Pancreas (tissue), 10 donors: ENCODE results near the gene GBF1. TPM values are rescaled to one million over a fixed set of nuclear protein-coding genes. Genes with fewer than 3 reads are reported as not detected.

Experiments used
- ATAC-seq, 4 donors: fragments of 200-7000 bp; cut with Tn5 transposase; one replicate each; pipeline versions ENCODE4 v1.8.0 to v1.9.1; 2020; ENCODE audit warnings: mild to moderate bottlenecking in 4 of 4, moderate library complexity in 4 of 4
- DNase-seq, 6 donors: peaks; one replicate each; pipeline ENCODE4 v3.0.0-alpha.2; 2020
- FAIRE-seq: peaks from 2 replicates; lab custom pipeline; 2012; peaks lifted over from hg19 to GRCh38; lab: Jason Lieb, UNC
- H3K27ac ChIP-seq, 4 donors: fragments of 200-600 bp; sonication (generic); 1 replicate in 3 of 4; 2 replicates in 1 of 4; pipeline versions ENCODE4 v1.5.0 to v1.8.0; 2020
- H3K27me3 ChIP-seq, 4 donors: fragments of 200-600 bp; one replicate each; pipeline ENCODE4 v1.8.0; 2021
- H3K36me3 ChIP-seq, 3 donors: fragments of 200-600 bp; sonication (generic) in 1 of 3; one replicate each; pipeline versions ENCODE4 v1.5.0 to v1.8.0; 2020 to 2021
- H3K4me1 ChIP-seq, 3 donors: fragments of 200-600 bp; one replicate each; pipeline ENCODE4 v1.8.0; 2021
- H3K4me3 ChIP-seq, 4 donors: fragments of 200-600 bp; sonication (generic) in 2 of 4; one replicate each; pipeline versions ENCODE4 v1.5.0 to v1.8.0; 2020 to 2021
- H3K9me3 ChIP-seq, 4 donors: fragments of 200-600 bp; one replicate each; pipeline ENCODE4 v1.8.0; 2021
- WGBS, 2 donors: extraction: QIAGEN DNeasy Blood & Tissue Kit; methylation state at CpG; one replicate each; pipeline ENCODE4 v1.1.7; 2013; 5-methylcytosine and 5-hydroxymethylcytosine counted together
- intact Hi-C, 3 donors: fragments of 100-400 bp; cut with DNase I; formaldehyde crosslinking; loops; one replicate each; pipeline versions ENCODE4 v1.11.1 to v1.14.2; 2022
- polyA plus RNA-seq, 2 donors: library from polyadenylated mRNA; stranded (reverse); fragments of 200-250 nt; gene quantifications; one replicate each; pipeline ENCODE4 v1.2.3, GENCODE V29; 2013
- total RNA-seq, 6 donors: library from RNA; stranded (reverse); fragmentation: NEBNext Ultra II Directional in 4 of 6; extraction: Animal tissue kit (Norgen Biotek cat#: 25700) in 4 of 6; gene quantifications; one replicate each; pipeline versions ENCODE4 v1.2.1 to v1.2.4, GENCODE V29; 2021 to 2023
- TF ChIP-seq, protein P1 (sequence below), 4 donors: fragments of 200-600 bp; sonication (generic) in 3 of 4; IDR thresholded peaks; one replicate each; pipeline versions ENCODE4 v1.5.0 to v1.8.0; 2021; ENCODE audit warnings: antibody characterized with exemption in 4 of 4
- donor health status: healthy with polysubstance abuse.
- donor health status: DM: no; HTN: no; CAD: no; lungs with moderate emphysema.
- donor health status: DM: no; HTN: no; CAD: no.
- donor health status: control.
- donor health status: control.
- donor health status: Bipolar disorder and iron deficiency.
- donor health status: DM: yes; HTN: yes; CAD: no.
- donor health status: DM: no; HTN: no; CAD: no.
- donor health status: DM: no; HTN: no; CAD: no.
- donor health status: DM: yes; HTN: yes; CAD: no.

Gene GBF1
- total and polyA plus RNA-seq, 8 donors, result 14.9 to 27.6 (median 18.2) TPM

DNA sequence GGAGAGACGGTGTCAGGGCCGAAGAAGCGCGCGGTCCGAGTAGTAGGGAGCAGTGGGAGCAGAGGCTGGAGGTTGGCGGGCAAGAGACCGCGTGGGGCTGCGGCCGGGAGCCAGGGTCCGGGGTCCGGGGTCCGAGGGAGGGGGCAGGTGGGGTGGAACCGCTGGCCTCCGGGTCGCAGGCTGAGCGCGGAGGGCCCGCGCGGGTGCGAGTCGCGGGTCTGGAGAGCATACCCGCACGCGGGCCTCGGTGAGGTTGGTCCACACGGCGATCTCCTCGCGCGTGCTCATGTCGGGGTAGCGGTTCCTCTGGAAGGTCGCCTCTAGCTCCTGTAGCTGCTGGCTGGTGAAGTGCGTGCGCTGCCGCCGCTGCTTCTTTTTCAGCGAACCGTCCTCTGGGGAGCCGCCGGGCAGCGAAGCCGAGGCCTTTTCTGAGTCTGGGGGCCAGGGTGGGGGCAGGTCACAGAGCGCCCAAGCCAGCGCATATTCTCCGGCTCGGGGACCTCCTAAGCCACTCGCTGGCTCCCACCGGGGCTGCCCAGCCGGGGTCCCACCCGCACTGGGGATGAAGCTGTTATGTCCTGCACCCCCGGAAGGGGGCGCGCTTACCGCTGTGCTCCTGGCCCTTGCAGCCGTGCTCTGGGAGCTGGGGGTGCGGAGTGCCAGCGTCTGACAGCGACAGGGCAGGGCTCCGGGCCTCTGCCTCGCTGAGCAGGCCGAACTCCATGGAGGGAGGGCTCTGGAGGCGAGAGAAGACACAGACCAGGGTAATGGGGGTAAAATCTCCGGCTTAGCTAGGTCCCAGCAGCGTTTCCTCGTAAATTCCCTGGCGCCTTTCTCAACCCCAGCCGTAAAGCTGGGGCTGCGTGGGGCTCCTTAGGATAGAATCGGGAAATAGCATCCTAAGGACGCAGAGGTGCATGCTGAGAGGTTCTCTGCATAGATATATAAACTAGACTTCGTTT is 13.7 kb upstream of the GBF1 start:
- Histone ChIP-seq H3K36me3 (no peaks in the 10 kb centered on the region), H3K4me3 (peak overlapping the region in 3 of 4 donors; percentile 20 to 47 (median 45)), H3K4me1 (peaks cover 0 to 16% (median 0%) of the 10 kb centered on the region in 3 donors), H3K27me3 (no peaks in the 10 kb centered on the region), H3K27ac (no peak overlapping the region), H3K9me3 (no peaks in the 10 kb centered on the region)
- FAIRE-seq, result no peak
- TF ChIP-seq, protein P1, sequence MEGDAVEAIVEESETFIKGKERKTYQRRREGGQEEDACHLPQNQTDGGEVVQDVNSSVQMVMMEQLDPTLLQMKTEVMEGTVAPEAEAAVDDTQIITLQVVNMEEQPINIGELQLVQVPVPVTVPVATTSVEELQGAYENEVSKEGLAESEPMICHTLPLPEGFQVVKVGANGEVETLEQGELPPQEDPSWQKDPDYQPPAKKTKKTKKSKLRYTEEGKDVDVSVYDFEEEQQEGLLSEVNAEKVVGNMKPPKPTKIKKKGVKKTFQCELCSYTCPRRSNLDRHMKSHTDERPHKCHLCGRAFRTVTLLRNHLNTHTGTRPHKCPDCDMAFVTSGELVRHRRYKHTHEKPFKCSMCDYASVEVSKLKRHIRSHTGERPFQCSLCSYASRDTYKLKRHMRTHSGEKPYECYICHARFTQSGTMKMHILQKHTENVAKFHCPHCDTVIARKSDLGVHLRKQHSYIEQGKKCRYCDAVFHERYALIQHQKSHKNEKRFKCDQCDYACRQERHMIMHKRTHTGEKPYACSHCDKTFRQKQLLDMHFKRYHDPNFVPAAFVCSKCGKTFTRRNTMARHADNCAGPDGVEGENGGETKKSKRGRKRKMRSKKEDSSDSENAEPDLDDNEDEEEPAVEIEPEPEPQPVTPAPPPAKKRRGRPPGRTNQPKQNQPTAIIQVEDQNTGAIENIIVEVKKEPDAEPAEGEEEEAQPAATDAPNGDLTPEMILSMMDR (IDR thresholded peaks at IDR 0.05), result peak; percentile 38 to 76 (median 55)
- intact Hi-C loops, result loop anchor here in 2 of 3 donors (5.0 to 10.0 kb wide), 3 partner anchors 53 to 246 kb away; no protein-coding TSS in a partner anchor
- DNase-seq, result peak; percentile 37 to 87 (median 64)
- WGBS, 2 donors, result 14 to 17% methylated on average over 66 to 76 of the region's 76 CpGs
- peak; percentile 58 to 77 (median 74) for ATAC-seq

DNA sequence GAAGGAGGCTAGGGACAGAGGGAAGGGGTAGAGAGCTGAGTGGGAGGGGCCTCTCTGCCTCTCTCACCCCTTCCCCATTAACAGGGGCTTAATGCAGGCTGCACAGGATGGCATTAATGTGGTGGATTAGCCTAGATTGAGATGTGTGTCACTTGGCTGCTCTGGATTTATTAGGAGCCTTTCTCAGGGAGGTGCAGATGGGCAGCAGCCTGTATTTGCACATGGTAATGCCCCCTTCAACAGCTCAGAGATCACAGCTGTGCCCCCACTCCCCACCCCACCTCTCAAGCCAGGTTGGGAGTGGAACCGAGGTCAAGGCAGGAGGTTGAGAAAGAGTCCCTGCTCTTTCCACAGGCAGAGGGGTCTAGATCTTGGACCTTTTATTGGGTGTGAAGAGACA is 11.3 kb upstream of the GBF1 start:
- H3K9me3 ChIP-seq, result no peaks in the 10 kb centered on the region
- peaks cover 0 to 16% (median 0%) of the 10 kb centered on the region in 3 donors for H3K4me1 ChIP-seq
- H3K4me3 ChIP-seq, result no peak overlapping the region
- FAIRE-seq, result no peak
- no peaks in the 10 kb centered on the region for H3K27me3 ChIP-seq
- WGBS, 2 donors, result 55 to 60% methylated on average over 1 of the region's 1 CpG
- intact Hi-C loops, result loop anchor here in 2 of 3 donors (5.0 to 10.0 kb wide), 3 partner anchors 51 to 243 kb away; no protein-coding TSS in a partner anchor
- H3K27ac ChIP-seq, result no peak overlapping the region
- no peaks in the 10 kb centered on the region for H3K36me3 ChIP-seq
- ATAC-seq, result no peak
- DNase-seq, result no peak
- TF ChIP-seq, protein P1 (IDR thresholded peaks at IDR 0.05), result no peak

DNA sequence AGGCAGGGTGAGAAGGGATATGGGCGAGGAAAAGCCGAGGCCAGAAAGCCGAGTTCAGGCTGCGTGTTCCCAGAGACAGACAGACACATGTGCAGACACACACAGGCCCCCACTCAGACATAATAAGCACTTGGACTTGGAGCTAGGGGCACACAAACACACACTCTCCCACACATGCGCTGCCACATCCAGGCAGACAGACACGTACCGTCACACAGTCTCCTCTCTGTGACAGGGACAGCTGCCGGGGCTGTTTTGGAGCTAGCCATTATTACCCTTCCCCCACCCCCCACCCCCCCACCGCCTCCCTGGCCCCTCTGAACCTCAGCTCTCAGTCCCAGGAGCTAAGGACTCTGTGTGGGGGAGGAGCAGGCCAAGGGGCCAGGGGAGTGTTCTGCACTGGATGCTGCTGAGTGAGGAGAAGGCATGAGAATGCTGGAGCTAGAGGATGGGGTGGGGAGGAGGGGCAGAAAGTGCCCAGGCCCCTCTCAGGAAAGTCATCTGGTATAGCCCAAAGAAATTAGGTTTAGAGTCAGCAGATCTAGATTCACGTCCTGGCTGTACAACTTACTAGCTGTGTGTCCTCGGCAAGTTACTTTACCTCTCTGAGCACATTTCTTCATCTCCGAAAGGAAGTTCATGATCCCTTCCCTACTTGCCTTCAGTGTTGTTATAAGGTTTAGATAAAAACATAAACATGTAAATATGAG is 10.3 kb upstream of the GBF1 start:
- no peaks in the 10 kb centered on the region for H3K9me3 ChIP-seq
- H3K36me3 ChIP-seq, result no peaks in the 10 kb centered on the region
- ATAC-seq, result no peak
- H3K4me1 ChIP-seq, result peaks cover 0 to 14% (median 0%) of the 10 kb centered on the region in 3 donors
- no peaks in the 10 kb centered on the region for H3K27me3 ChIP-seq
- TF ChIP-seq, protein P1 (IDR thresholded peaks at IDR 0.05), result no peak
- WGBS, 2 donors, result 79 to 86% methylated on average over 11 to 12 of the region's 12 CpGs
- DNase-seq, result no peak
- FAIRE-seq, result no peak
- H3K4me3 ChIP-seq, result no peak overlapping the region
- intact Hi-C loops, result loop anchor here in 2 of 3 donors (5.0 to 10.0 kb wide), 3 partner anchors 50 to 242 kb away; no protein-coding TSS in a partner anchor
- no peak overlapping the region for H3K27ac ChIP-seq

DNA sequence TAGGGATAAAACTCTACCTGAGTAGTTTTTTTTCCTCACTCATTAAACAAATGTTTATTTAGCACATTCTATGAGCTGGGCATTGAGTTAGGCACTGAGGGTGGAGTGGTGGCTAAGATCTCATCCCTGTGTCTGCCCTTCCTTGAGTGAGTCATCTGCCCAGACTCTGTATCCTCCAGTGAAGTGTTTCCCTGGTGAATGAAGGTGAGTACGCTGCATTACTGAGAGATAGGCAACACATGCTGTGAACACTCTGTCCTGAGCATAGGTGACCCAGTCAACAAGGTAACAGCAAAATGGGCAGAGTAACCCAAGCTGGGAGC is 9.8 kb upstream of the GBF1 start:
- no peak for ATAC-seq
- TF ChIP-seq, protein P1 (IDR thresholded peaks at IDR 0.05), result no peak
- Histone ChIP-seq H3K4me1 (peaks cover 0 to 9% (median 0%) of the 10 kb centered on the region in 3 donors), H3K36me3 (no peaks in the 10 kb centered on the region), H3K9me3 (no peaks in the 10 kb centered on the region), H3K27me3 (no peaks in the 10 kb centered on the region), H3K27ac (no peak overlapping the region), H3K4me3 (no peak overlapping the region)
- DNase-seq, result no peak
- intact Hi-C loops, result loop anchor here in 1 of 3 donors (10.0 kb wide), 1 partner anchor 49 kb away; no protein-coding TSS in a partner anchor
- no peak for FAIRE-seq
- WGBS, 2 donors, result 91 to 93% methylated on average over 1 of the region's 1 CpG
